Colonic mucosa (tissue), 4 donors: Measurements from ENCODE around the gene TCF4. TPM values are rescaled to one million over a fixed set of nuclear protein-coding genes. Genes with fewer than 3 reads are reported as not detected.

Experiments
- DNase-seq: peaks from one replicate; pipeline ENCODE4 v3.0.0-alpha.2; 2020
- H3K27ac ChIP-seq: fragments of 200-600 bp; one replicate; pipeline ENCODE4 v1.8.0; 2021
- H3K27me3 ChIP-seq: fragments of 200-600 bp; one replicate; pipeline ENCODE4 v1.8.0; 2021
- H3K36me3 ChIP-seq: fragments of 200-600 bp; one replicate; pipeline ENCODE4 v1.8.0; 2021
- H3K4me1 ChIP-seq: fragments of 200-600 bp; one replicate; pipeline ENCODE4 v1.8.0; 2021; ENCODE audit warnings: mild to moderate bottlenecking
- H3K4me3 ChIP-seq: fragments of 200-600 bp; one replicate; pipeline ENCODE4 v1.8.0; 2021
- H3K9ac ChIP-seq, 2 donors: one replicate each; pipeline ENCODE4 v1.7.0; 2013; ENCODE audit warnings: control low read depth in 2 of 2, low read depth in 2 of 2, low read length in 2 of 2
- H3K9me3 ChIP-seq: fragments of 200-600 bp; one replicate; pipeline ENCODE4 v1.8.0; 2021
- CTCF ChIP-seq: fragments of 200-600 bp; IDR thresholded peaks from one replicate; pipeline ENCODE4 v1.8.0; 2022; ENCODE audit warnings: antibody characterized with exemption, mild to moderate bottlenecking
- intact Hi-C: fragments of 100-400 bp; cut with DNase I; formaldehyde crosslinking; loops from one replicate; pipeline ENCODE4 v1.14.1; 2022
- total RNA-seq, 2 donors: library from RNA; stranded (reverse); fragmentation: NEBNext Ultra II Directional in 1 of 2; extraction: Animal tissue kit (Norgen Biotek cat#: 25700) in 1 of 2; gene quantifications; one replicate each; pipeline ENCODE4 v1.2.1, GENCODE V29; 2021
- donor health status: healthy.
- donor health status: DM: no; HTN: no; CAD: no.
- donor health status: DM: no; HTN: no; CAD: no.

TCF4 gene
- total RNA-seq, 2 donors from 2014 or later, result 9.8 to 29.0 TPM

GRCh38 chr18:55404136-55404830 lies 183.7 kb downstream of the TCF4 start:
- DNase-seq, result no peak
- no peak for TF ChIP-seq CTCF
- H3K9me3 ChIP-seq, result no peaks in the 10 kb centered on the region
- intact Hi-C loops, result loop anchor here (10.0 kb wide), 1 partner anchor 181 kb away; the partner anchor contains the start of gene TCF4
- H3K27me3 ChIP-seq, result no peaks in the 10 kb centered on the region
- no peak overlapping the region for H3K4me3 ChIP-seq
- H3K27ac ChIP-seq, result no peak overlapping the region
- no peaks in the 10 kb centered on the region for H3K4me1 ChIP-seq
- H3K36me3 ChIP-seq, result no peaks in the 10 kb centered on the region
- H3K9ac ChIP-seq, result no peak overlapping the region

- DNase-seq, result no peak
- TF ChIP-seq CTCF, result no peak
- no peak overlapping the region for H3K4me3 ChIP-seq
- intact Hi-C loops, result loop anchor here (10.0 kb wide), 1 partner anchor 181 kb away; the partner anchor contains the start of gene TCF4
- H3K27ac ChIP-seq, result peak overlapping the region; percentile 33
- H3K9me3 ChIP-seq, result no peaks in the 10 kb centered on the region
- no peaks in the 10 kb centered on the region for H3K36me3 ChIP-seq
- no peaks in the 10 kb centered on the region for H3K27me3 ChIP-seq
- no peak overlapping the region for H3K9ac ChIP-seq
- no peaks in the 10 kb centered on the region for H3K4me1 ChIP-seq
These were observed 184.5 kb downstream of the TCF4 start for GRCh38 chr18:55403421-55403949.

GRCh38 chr18:55402731-55403405 lies 185.1 kb downstream of the TCF4 start:
- no peaks in the 10 kb centered on the region for H3K9me3 ChIP-seq
- H3K9ac ChIP-seq, result no peak overlapping the region
- no peak for TF ChIP-seq CTCF
- no peaks in the 10 kb centered on the region for H3K4me1 ChIP-seq
- H3K27ac ChIP-seq, result peak overlapping the region; percentile 33
- no peaks in the 10 kb centered on the region for H3K27me3 ChIP-seq
- DNase-seq, result no peak
- no peaks in the 10 kb centered on the region for H3K36me3 ChIP-seq
- no peak overlapping the region for H3K4me3 ChIP-seq
- intact Hi-C loops, result loop anchor here (10.0 kb wide), 1 partner anchor 182 kb away; the partner anchor contains the start of gene TCF4

GRCh38 chr18:55401638-55402191 lies 186.3 kb downstream of the TCF4 start:
- intact Hi-C loops, result loop anchor here (10.0 kb wide), 1 partner anchor 183 kb away; the partner anchor contains the start of gene TCF4
- Histone ChIP-seq H3K4me3 (no peak overlapping the region), H3K9ac (no peak overlapping the region)

More at GRCh38 chr18:55401638-55402191, 186.3 kb downstream of the TCF4 start:
- Histone ChIP-seq H3K27ac (peak overlapping the region; percentile 39), H3K9me3 (no peaks in the 10 kb centered on the region), H3K27me3 (no peaks in the 10 kb centered on the region), H3K36me3 (no peaks in the 10 kb centered on the region), H3K4me1 (no peaks in the 10 kb centered on the region)
- no peak for DNase-seq
- TF ChIP-seq CTCF, result no peak
